WERI-Rb-1 (cell line): Measurements from ENCODE around the gene TIGD3.

Experiments used
- DNase-seq: peaks from one replicate; pipeline ENCODE4 v3.0.0-alpha.2; 2020
- H3K27ac ChIP-seq: fragments of 250-450 bp; sonication (Bioruptor Pico); 2 replicates; pipeline ENCODE4 v1.5.1; 2020; ENCODE audit warnings: mild to moderate bottlenecking, moderate library complexity
- H3K27me3 ChIP-seq: fragments of 250-450 bp; sonication (Bioruptor Pico); 2 replicates; pipeline ENCODE4 v1.5.1; 2021; ENCODE audit warnings: mild to moderate bottlenecking, low read depth, moderate library complexity; ENCODE audit not compliant: insufficient read depth, severe bottlenecking
- H3K36me3 ChIP-seq: fragments of 250-450 bp; sonication (Bioruptor Pico); 2 replicates; pipeline ENCODE4 v1.5.1; 2020; ENCODE audit warnings: mild to moderate bottlenecking, moderate library complexity
- H3K4me3 ChIP-seq: 2 replicates; pipeline ENCODE4 v1.5.1; 2011; ENCODE audit warnings: low read depth, mild to moderate bottlenecking, control low read depth, low read length
- H3K9me3 ChIP-seq: fragments of 250-450 bp; sonication (Bioruptor Pico); 2 replicates; pipeline ENCODE4 v1.5.1; 2021; ENCODE audit warnings: mild to moderate bottlenecking, moderate library complexity; ENCODE audit not compliant: severe bottlenecking
- TF ChIP-seq, protein P1 (sequence below): IDR thresholded peaks from 2 replicates; pipeline ENCODE4 v1.5.1; 2011; ENCODE audit warnings: low read depth, mild to moderate bottlenecking, control low read depth, inconsistent platforms, low read length

The TIGD3 gene

GRCh38 chr11:65390996-65391395 is 36.4 kb downstream of the TIGD3 start:
- DNase-seq = no peak
- H3K9me3 ChIP-seq = no peaks in the 10 kb centered on the region
- no peak overlapping the region for H3K4me3 ChIP-seq
- H3K27ac ChIP-seq = no peak overlapping the region
- no peaks in the 10 kb centered on the region for H3K27me3 ChIP-seq
- H3K36me3 ChIP-seq = peaks cover 19% of the 10 kb centered on the region
- TF ChIP-seq, protein P1, sequence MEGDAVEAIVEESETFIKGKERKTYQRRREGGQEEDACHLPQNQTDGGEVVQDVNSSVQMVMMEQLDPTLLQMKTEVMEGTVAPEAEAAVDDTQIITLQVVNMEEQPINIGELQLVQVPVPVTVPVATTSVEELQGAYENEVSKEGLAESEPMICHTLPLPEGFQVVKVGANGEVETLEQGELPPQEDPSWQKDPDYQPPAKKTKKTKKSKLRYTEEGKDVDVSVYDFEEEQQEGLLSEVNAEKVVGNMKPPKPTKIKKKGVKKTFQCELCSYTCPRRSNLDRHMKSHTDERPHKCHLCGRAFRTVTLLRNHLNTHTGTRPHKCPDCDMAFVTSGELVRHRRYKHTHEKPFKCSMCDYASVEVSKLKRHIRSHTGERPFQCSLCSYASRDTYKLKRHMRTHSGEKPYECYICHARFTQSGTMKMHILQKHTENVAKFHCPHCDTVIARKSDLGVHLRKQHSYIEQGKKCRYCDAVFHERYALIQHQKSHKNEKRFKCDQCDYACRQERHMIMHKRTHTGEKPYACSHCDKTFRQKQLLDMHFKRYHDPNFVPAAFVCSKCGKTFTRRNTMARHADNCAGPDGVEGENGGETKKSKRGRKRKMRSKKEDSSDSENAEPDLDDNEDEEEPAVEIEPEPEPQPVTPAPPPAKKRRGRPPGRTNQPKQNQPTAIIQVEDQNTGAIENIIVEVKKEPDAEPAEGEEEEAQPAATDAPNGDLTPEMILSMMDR = no peak

- TF ChIP-seq, protein P1 = no peak
- Histone ChIP-seq H3K4me3 (no peak overlapping the region), H3K9me3 (no peaks in the 10 kb centered on the region), H3K36me3 (peaks cover 28% of the 10 kb centered on the region), H3K27ac (no peak overlapping the region), H3K27me3 (no peaks in the 10 kb centered on the region)
- no peak for DNase-seq
Observed at GRCh38 chr11:65392186-65392829, 37.8 kb downstream of the TIGD3 start.

- Histone ChIP-seq H3K36me3 (peaks cover 32% of the 10 kb centered on the region), H3K27me3 (no peaks in the 10 kb centered on the region), H3K9me3 (no peaks in the 10 kb centered on the region), H3K4me3 (no peak overlapping the region), H3K27ac (no peak overlapping the region)
- TF ChIP-seq, protein P1 = no peak
- DNase-seq = no peak
Observed at GRCh38 chr11:65392899-65393298, 38.3 kb downstream of the TIGD3 start.

GRCh38 chr11:65393513-65394079 is 39.0 kb downstream of the TIGD3 start:
- no peak for DNase-seq
- Histone ChIP-seq H3K9me3 (no peaks in the 10 kb centered on the region), H3K27ac (peak overlapping the region; percentile 62; the same call in 1 of the 2 replicates), H3K4me3 (no peak overlapping the region), H3K27me3 (no peaks in the 10 kb centered on the region), H3K36me3 (peaks cover 31% of the 10 kb centered on the region)
- TF ChIP-seq, protein P1 = no peak

- Histone ChIP-seq H3K36me3 (peaks cover 31% of the 10 kb centered on the region), H3K27ac (peak overlapping the region; percentile 62)
Observed at GRCh38 chr11:65394125-65394536, 39.6 kb downstream of the TIGD3 start.

More at GRCh38 chr11:65394125-65394536, 39.6 kb downstream of the TIGD3 start:
- H3K4me3 ChIP-seq = no peak overlapping the region
- no peaks in the 10 kb centered on the region for H3K9me3 ChIP-seq
- DNase-seq = no peak
- no peaks in the 10 kb centered on the region for H3K27me3 ChIP-seq
- TF ChIP-seq, protein P1 = no peak
